Upper lobe of left lung (tissue), 4 donors: ENCODE measurements around the gene ARID3A.
A peak's percentile ranks its signal among the peaks of the same experiment; 100 is the strongest.

Experiments used
- EP300 ChIP-seq, 4 donors: sonication (generic); formaldehyde crosslinking; IDR thresholded peaks; one replicate each; pipeline ENCODE4 v1.5.1; 2017; ENCODE audit warnings: antibody characterized with exemption in 4 of 4, control low read depth in 2 of 4
- POLR2A ChIP-seq, 4 donors: fragments of 450-650 bp; IDR thresholded peaks; one replicate each; pipeline ENCODE4 v1.5.1; 2016 to 2017; ENCODE audit warnings: antibody characterized with exemption in 4 of 4, mild to moderate bottlenecking in 2 of 4

- TF ChIP-seq POLR2A (IDR thresholded peaks at IDR 0.05) (peak in 3 of 4 donors; percentile 12 to 69 (median 35)), EP300 (IDR thresholded peaks at IDR 0.05) (no peak)
Observed at GRCh38 chr19:913080-913748, 12.6 kb upstream of the ARID3A start, which contains the start of gene R3HDM4.
